HG02571 (cell line): Measurements from ENCODE around the gene CCDC117.

Source experiments
- ATAC-seq: cut with Tn5 transposase; IDR thresholded peaks from one replicate; pipeline ENCODE4 v1.9.1; 2021; ENCODE audit warnings: mild to moderate bottlenecking, moderate library complexity; ENCODE audit not compliant: unreplicated experiment

The CCDC117 gene

GRCh38 chr22:28826921-28827320 lies 54.4 kb downstream of the CCDC117 start:
- no peak for ATAC-seq

DNA sequence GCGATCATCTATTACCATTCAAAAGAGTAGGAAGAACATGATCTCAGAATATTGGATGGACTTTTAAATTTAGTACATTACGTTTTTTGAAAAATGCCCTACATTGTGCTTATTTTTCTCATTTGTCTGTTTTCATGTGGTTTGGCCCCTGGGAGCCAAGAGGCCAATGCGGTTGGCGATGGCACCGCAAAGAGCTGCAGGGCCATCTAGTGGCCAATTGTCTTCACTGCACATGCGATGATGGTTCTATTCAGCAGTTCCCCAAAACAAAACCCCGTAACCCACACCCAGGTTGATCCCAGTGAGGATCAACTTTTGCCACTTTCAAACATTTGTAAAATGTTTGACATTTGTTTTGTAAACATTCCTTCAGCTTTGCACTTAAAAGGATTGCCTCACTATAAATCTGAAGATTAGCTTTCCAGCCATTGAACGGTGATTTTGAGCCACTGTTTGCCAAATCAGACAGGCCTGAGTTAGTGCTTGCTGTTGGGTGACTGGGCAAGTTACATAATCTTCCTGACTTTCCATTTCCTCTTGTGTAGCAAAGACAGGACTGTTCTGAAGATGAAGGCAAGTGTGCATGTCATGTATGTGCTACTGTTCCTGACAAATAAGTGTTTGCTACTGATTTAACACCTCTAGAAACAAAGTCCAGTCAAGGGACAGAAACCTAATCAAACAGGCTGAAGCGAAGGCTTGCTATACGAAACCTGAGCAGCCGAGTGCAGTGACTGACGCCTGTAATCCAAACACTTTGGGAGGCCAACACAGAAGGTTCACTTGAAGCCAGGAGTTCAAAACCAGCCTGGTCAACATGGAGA lies 57.1 kb downstream of the CCDC117 start:
- ATAC-seq = no peak

DNA sequence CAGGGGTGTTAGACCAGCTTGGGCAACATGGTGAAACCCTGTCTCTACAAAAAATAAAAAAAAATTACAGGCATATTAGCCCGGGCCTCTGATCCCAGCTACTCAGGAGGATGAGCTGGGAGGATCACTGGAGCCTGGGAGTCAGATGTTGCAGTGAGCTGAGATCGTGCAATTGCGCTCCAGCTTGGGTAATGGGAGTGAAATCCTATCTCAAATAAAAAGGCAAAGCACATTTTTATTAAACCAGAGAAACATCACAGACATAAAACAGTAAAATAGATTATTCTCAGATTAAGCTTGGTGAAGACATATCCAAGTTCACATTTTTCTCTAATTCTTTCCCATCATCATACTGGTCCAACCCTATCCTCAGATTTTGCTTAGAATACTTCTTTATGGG lies 57.9 kb downstream of the CCDC117 start:
- ATAC-seq = no peak

- ATAC-seq = no peak
Observed at GRCh38 chr22:28831140-28832072, 58.9 kb downstream of the CCDC117 start.

- ATAC-seq = no peak
Observed at GRCh38 chr22:28832731-28833130, 60.2 kb downstream of the CCDC117 start.

DNA sequence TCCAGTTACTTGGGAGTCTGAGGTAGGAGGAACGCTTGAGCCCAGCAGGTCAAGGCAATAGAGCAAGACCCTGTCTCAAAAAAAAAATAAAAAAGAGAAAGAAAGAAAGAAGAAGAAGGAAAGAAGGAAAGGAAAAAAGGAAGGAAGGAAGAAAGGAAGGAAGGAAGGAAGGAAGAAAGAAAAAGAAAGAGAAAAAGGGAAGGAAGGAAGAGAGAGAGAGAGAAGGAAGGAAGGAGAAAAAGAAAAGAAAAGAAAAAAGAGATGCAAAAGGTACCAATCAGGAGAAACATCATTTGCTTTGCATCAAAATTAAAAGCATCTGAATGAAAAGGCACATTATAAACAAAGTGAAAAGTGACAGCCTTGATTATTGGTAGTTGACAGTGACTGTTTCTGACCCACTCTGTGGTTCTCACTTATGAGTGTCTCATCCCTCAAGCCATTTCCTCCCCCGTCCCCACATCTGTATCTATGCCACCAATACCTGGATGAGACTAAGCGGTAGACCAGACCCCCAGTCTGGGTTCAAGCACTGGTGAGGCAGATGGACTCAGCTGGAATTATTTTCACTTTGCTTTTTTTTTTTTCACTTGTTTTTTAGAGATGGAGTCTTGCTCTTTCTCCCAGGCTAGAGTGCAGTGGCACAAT lies 60.9 kb downstream of the CCDC117 start:
- ATAC-seq = no peak

DNA sequence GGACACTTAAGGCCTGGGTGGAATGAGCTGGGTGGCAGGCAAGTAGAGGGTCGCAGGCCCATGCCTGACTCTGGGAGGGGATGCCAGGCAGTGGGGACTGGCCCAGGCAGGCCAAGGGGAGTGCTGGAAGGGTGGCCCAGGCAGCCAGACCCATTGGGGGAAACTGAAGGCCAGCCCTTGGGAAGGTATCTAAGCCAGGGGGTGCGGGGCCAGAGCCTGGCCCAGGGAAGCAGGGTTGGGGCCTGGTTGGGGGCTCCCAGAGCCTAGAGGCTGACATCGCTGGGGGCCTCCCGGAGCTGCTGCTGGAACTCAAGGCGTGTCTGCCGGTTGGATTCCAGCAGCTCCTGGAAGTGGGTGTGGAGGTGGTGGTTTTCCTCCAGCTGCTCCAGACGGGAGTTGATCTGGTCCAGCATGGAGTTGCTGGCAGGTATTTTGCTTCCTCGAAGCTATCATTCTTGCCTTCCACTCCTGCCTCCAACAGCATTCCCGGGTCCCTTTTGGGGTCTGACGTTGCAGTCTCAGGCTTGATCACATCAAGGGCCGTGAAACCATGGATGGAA lies 63.2 kb downstream of the CCDC117 start:
- no peak for ATAC-seq

- ATAC-seq = no peak
Observed at GRCh38 chr22:28837640-28838039, 65.1 kb downstream of the CCDC117 start.
